Measurements from ENCODE around the gene FBLN1.

DNA sequence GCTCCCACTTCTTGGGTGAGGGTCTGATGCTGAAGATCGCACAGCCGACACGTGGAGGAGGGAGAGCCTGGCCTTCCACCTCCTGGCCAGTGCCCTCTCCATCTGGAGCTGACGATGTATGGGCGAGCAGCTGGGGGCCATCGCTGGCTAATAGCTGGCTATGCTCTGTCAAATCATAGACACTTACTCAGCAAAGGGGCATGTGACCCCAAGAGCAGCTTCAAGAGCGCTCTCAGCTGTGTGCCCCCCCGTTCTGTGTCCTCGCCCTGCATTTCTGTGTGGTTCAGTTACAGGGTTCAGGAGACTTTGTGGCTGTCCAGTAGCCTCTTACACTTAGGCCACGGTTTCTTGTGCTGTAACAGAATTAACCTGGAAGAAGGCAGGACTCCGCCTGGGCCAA is 26.4 kb downstream of the FBLN1 start:
- TF ChIP-seq, protein P1, sequence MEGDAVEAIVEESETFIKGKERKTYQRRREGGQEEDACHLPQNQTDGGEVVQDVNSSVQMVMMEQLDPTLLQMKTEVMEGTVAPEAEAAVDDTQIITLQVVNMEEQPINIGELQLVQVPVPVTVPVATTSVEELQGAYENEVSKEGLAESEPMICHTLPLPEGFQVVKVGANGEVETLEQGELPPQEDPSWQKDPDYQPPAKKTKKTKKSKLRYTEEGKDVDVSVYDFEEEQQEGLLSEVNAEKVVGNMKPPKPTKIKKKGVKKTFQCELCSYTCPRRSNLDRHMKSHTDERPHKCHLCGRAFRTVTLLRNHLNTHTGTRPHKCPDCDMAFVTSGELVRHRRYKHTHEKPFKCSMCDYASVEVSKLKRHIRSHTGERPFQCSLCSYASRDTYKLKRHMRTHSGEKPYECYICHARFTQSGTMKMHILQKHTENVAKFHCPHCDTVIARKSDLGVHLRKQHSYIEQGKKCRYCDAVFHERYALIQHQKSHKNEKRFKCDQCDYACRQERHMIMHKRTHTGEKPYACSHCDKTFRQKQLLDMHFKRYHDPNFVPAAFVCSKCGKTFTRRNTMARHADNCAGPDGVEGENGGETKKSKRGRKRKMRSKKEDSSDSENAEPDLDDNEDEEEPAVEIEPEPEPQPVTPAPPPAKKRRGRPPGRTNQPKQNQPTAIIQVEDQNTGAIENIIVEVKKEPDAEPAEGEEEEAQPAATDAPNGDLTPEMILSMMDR (IDR thresholded peaks at IDR 0.05) = no peak
- TF ChIP-seq EZH2 (IDR thresholded peaks at IDR 0.05; ENCODE audit: borderline replicate concordance, insufficient read depth, low read depth, low read length, poor library complexity, severe bottlenecking) = no peak

Data from B cell (primary cell).